Measurements from ENCODE around the gene TULP4. TPM values are rescaled to one million over a fixed set of nuclear protein-coding genes. Genes with fewer than 3 reads are reported as not detected.

TULP4 gene
- total RNA-seq, 4 donors from 2014 or later, result 129 to 170 (median 156) TPM

GRCh38 chr6:158278004-158278403 is 34.3 kb upstream of the TULP4 start:
- H3K27me3 ChIP-seq, result no peaks in the 10 kb centered on the region
- TF ChIP-seq EP300 (IDR thresholded peaks at IDR 0.05), result no peak
- H3K9me3 ChIP-seq, result no peaks in the 10 kb centered on the region
- H3K4me1 ChIP-seq, result peaks cover 0 to 18% (median 2%) of the 10 kb centered on the region in 4 donors
- no peaks in the 10 kb centered on the region for H3K36me3 ChIP-seq
- H3K27ac ChIP-seq (replicated peaks in 1 of 4), result no peak overlapping the region
- WGBS, result 97% methylated on average over 2 of the region's 2 CpGs
- DNase-seq (ENCODE audit: extremely low spot score), result no peak
- intact Hi-C loops (cut with DNase I), result no loop called here
- H3K4me3 ChIP-seq, result no peak overlapping the region

DNA sequence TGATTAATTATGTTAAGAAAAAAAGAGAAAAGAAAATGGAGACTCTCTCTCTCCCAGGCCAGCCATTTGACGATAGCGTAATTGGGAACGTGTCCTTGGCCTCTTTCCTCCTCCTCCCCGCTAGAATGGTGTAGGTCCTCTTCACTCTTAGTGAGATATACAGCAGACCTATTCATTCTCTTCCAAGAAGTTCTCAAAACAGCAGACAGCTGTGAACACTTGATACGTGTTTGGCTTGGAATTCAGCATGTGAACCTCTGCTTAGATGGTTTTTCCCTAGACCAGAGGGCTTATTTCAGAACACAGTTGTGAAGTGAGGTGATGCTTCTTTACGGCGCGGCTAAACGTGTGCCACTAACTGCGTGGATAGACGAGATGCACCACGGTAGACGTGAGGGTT is 32.6 kb upstream of the TULP4 start:
- H3K27ac ChIP-seq (replicated peaks in 1 of 4), result peak overlapping the region in 1 of 4 donors; percentile 41
- no peaks in the 10 kb centered on the region for H3K36me3 ChIP-seq
- peaks cover 7 to 34% (median 18%) of the 10 kb centered on the region in 4 donors for H3K4me1 ChIP-seq
- TF ChIP-seq POLR2AphosphoS5 (IDR thresholded peaks at IDR 0.05) (peak in 1 of 2 donors; percentile 36), EP300 (IDR thresholded peaks at IDR 0.05) (no peak)
- intact Hi-C loops (cut with DNase I), result loop anchor here (5.0 kb wide), 1 partner anchor 47 kb away; no protein-coding TSS in a partner anchor
- H3K27me3 ChIP-seq, result no peaks in the 10 kb centered on the region
- peak overlapping the region in 1 of 4 donors; percentile 13 for H3K4me3 ChIP-seq
- 46% methylated on average over 13 of the region's 13 CpGs for WGBS
- no peak for DNase-seq (ENCODE audit: extremely low spot score)
- no peaks in the 10 kb centered on the region for H3K9me3 ChIP-seq

DNA sequence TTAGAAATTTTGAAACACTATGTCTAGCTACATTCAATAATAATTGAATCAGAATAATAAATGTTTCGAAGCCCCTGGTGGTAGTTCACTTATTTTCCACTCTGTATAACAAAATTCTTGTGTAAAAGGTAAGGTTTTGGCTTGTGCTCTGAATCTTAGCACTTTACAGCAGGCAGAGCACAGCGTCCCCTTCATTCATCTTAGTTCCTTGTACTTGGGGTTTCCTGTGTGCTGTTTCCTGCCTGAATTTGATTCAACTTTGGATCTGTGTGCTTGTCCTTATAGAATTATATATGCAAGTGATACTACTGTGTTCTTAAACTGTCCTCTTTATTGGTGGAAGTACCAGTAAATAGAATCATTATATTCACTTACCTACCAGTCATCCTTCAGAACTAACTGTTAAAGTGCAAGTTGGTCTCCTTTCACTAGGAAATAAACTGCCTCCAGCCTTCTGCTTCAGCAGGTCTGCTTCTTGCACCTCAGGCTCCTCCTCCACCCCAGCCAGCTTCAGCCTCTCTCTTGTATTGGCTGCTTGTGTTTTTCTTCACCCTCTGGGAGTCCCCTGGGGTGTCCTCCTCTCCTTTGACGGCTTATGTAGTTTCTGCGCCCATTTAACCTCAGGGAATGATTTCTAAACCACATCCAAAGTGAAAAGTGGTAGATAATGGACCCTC is 28.8 kb upstream of the TULP4 start:
- intact Hi-C loops (cut with DNase I), result loop anchor here (5.0 kb wide), 1 partner anchor 51 kb away; no protein-coding TSS in a partner anchor
- no peak for DNase-seq (ENCODE audit: extremely low spot score)
- H3K27ac ChIP-seq (replicated peaks in 1 of 4), result peak overlapping the region; percentile 77 to 80 (median 78)
- WGBS, result 56% methylated on average over 4 of the region's 4 CpGs
- H3K9me3 ChIP-seq, result no peaks in the 10 kb centered on the region
- H3K27me3 ChIP-seq, result no peaks in the 10 kb centered on the region
- H3K4me1 ChIP-seq, result peaks cover 24 to 57% (median 42%) of the 10 kb centered on the region in 4 donors
- H3K4me3 ChIP-seq, result no peak overlapping the region
- no peaks in the 10 kb centered on the region for H3K36me3 ChIP-seq
- TF ChIP-seq POLR2AphosphoS5 (IDR thresholded peaks at IDR 0.05) (no peak), EP300 (IDR thresholded peaks at IDR 0.05) (no peak), POLR2A (IDR thresholded peaks at IDR 0.05; ENCODE audit: low read depth) (no peak)
- TF ChIP-seq, protein P1, sequence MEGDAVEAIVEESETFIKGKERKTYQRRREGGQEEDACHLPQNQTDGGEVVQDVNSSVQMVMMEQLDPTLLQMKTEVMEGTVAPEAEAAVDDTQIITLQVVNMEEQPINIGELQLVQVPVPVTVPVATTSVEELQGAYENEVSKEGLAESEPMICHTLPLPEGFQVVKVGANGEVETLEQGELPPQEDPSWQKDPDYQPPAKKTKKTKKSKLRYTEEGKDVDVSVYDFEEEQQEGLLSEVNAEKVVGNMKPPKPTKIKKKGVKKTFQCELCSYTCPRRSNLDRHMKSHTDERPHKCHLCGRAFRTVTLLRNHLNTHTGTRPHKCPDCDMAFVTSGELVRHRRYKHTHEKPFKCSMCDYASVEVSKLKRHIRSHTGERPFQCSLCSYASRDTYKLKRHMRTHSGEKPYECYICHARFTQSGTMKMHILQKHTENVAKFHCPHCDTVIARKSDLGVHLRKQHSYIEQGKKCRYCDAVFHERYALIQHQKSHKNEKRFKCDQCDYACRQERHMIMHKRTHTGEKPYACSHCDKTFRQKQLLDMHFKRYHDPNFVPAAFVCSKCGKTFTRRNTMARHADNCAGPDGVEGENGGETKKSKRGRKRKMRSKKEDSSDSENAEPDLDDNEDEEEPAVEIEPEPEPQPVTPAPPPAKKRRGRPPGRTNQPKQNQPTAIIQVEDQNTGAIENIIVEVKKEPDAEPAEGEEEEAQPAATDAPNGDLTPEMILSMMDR (IDR thresholded peaks at IDR 0.05), result no peak

GRCh38 chr6:158284007-158284875 is 28.0 kb upstream of the TULP4 start:
- Histone ChIP-seq H3K4me3 (peak overlapping the region in 1 of 4 donors; percentile 11), H3K9me3 (no peaks in the 10 kb centered on the region), H3K27me3 (no peaks in the 10 kb centered on the region), H3K36me3 (no peaks in the 10 kb centered on the region), H3K27ac (replicated peaks in 1 of 4) (peak overlapping the region; percentile 77 to 80 (median 78)), H3K4me1 (peaks cover 24 to 54% (median 42%) of the 10 kb centered on the region in 4 donors)
- WGBS, result 60% methylated on average over 11 of the region's 11 CpGs
- DNase-seq (ENCODE audit: extremely low spot score), result no peak
- TF ChIP-seq EP300 (IDR thresholded peaks at IDR 0.05) (no peak), POLR2A (IDR thresholded peaks at IDR 0.05; ENCODE audit: low read depth) (no peak), POLR2AphosphoS5 (IDR thresholded peaks at IDR 0.05) (peak; percentile 13 to 60)
- TF ChIP-seq, protein P1 (IDR thresholded peaks at IDR 0.05), result no peak
- intact Hi-C loops (cut with DNase I), result loop anchor here (5.0 kb wide), 1 partner anchor 52 kb away; no protein-coding TSS in a partner anchor

DNA sequence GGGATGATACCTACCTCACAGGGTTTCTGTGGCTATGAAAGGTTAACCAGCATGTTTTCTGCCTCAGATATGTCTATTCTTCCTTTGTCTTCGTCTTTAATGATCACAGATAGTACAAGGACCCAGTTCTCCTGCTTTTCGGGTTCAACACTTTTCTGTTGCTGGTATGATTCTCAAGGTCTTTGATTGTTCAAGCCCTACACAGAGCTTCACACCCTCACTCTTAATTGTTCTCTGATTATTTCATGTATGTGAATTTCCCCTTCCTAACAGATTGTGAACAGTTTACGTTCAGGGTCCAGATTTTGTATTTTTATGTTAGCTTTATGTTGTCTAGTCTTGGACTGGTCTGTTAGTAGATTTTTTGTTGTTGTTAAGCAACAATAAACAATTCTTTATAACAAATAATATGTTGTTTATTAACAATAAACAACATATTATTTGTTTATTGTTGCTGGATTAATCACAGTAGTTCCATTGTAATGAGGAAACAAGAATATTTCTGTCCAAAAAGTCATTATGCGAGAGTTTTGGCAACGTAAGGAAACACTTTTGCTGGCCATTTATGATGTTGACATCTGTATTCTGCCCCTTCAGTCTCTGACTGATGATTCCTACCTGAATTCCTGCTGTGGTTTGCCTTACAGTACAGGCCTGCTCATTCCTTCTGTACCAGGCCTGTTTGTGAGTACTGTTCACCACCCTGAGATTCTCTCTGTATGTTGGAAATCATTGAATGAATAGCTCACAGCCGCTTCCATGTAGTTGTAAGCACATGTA is 27.2 kb upstream of the TULP4 start:
- no peaks in the 10 kb centered on the region for H3K36me3 ChIP-seq
- DNase-seq (ENCODE audit: extremely low spot score), result no peak
- 89% methylated on average over 6 of the region's 6 CpGs for WGBS
- no peaks in the 10 kb centered on the region for H3K27me3 ChIP-seq
- H3K4me1 ChIP-seq, result peaks cover 24 to 48% (median 42%) of the 10 kb centered on the region in 4 donors
- peak overlapping the region; percentile 77 to 80 (median 78) for H3K27ac ChIP-seq (replicated peaks in 1 of 4)
- no peaks in the 10 kb centered on the region for H3K9me3 ChIP-seq
- intact Hi-C loops (cut with DNase I), result loop anchor here (5.0 kb wide), 1 partner anchor 53 kb away; no protein-coding TSS in a partner anchor
- TF ChIP-seq EP300 (IDR thresholded peaks at IDR 0.05) (no peak), POLR2A (IDR thresholded peaks at IDR 0.05; ENCODE audit: low read depth) (no peak), POLR2AphosphoS5 (IDR thresholded peaks at IDR 0.05) (no peak)
- TF ChIP-seq, protein P1 (IDR thresholded peaks at IDR 0.05), result no peak
- H3K4me3 ChIP-seq, result no peak overlapping the region
